ENCODE results near the gene MAP4K4.

MAP4K4 gene

DNA sequence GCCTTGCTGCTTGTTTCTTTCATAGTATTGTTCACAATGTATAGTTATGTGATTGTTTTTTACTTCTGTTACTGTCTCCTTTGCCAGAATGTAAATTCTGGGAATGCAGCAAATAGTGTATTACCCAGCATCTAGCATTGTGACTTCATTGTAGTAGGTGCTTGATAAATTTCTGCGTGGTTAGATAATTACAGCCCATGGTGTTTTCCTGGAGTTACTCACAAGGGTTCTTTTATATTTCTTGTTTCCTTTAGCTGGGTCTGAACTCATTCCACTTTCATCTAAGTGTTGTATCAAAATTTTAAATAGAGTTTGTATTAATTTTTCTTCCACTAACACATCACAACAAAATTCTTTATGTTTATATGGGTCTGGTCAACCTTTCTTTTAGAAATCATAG, 132.6 kb downstream of the MAP4K4 start:
- no peak for DNase-seq (ENCODE audit: extremely low read depth, low read depth)
- TF ChIP-seq, protein P1, sequence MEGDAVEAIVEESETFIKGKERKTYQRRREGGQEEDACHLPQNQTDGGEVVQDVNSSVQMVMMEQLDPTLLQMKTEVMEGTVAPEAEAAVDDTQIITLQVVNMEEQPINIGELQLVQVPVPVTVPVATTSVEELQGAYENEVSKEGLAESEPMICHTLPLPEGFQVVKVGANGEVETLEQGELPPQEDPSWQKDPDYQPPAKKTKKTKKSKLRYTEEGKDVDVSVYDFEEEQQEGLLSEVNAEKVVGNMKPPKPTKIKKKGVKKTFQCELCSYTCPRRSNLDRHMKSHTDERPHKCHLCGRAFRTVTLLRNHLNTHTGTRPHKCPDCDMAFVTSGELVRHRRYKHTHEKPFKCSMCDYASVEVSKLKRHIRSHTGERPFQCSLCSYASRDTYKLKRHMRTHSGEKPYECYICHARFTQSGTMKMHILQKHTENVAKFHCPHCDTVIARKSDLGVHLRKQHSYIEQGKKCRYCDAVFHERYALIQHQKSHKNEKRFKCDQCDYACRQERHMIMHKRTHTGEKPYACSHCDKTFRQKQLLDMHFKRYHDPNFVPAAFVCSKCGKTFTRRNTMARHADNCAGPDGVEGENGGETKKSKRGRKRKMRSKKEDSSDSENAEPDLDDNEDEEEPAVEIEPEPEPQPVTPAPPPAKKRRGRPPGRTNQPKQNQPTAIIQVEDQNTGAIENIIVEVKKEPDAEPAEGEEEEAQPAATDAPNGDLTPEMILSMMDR (IDR thresholded peaks at IDR 0.05; ENCODE audit: low read depth, low read length): no peak

DNA sequence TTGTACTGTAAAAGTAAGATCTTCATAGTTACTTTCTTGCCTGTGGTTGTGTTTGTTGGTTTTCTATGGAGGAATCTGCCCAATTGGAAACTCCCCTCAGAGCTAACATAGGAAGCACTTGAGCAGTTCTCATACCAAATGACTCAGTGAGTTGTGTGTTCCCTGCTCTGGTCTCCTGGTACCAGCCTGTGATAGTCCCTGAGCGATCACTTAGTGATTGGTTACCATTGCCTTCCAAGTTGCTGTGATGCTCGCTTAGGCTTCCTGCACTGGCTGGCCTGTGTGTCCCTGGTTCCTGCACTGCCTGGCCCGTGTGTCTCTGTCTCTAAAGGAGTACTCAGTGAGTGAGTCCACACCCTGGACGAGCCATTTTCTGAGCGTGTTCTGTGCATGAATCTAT, 133.0 kb downstream of the MAP4K4 start:
- DNase-seq (ENCODE audit: extremely low read depth, low read depth): no peak
- TF ChIP-seq, protein P1 (IDR thresholded peaks at IDR 0.05; ENCODE audit: low read depth, low read length): no peak

DNA sequence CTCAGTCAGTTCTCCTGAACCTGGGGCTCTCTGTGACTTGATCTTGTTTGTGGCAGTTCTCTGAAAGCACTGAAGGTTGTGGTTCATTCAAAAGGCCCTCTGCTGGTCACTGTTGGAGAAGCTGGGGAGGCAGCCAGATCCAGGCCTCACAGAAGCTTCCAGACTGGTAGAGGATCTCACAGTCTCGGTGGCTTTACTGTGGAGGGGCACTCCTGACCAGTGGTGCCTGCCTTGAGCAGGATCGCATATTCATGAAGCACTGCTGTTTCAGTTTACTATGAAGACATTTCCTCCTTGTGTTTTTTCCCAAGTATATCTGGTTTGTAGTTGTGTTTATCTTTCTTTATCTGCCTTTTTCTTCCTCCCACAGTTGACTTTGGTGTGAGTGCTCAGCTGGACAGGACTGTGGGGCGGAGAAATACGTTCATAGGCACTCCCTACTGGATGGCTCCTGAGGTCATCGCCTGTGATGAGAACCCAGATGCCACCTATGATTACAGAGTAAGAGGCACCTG, 133.9 kb downstream of the MAP4K4 start:
- TF ChIP-seq, protein P1 (IDR thresholded peaks at IDR 0.05; ENCODE audit: low read depth, low read length): peak; percentile 83
- DNase-seq (ENCODE audit: extremely low read depth, low read depth): no peak

DNA sequence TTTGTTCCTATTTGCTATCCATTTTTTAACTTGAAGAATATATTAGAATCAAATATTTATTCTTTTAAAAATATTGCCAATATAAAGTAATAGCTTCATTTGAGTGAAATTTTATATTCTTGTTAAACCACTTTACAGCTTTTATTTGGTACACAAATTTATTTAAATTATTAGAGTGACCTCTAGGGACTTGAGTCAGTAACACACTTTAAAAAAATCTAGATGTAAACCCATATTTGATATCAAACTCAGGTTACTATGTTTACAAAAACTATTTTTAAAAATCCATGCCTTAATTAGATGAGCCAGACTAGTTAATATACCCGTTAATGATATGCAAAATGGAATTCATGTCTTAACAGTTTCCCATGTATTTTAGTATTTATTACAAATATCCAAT, 134.6 kb downstream of the MAP4K4 start:
- no peak for DNase-seq (ENCODE audit: extremely low read depth, low read depth)
- TF ChIP-seq, protein P1 (IDR thresholded peaks at IDR 0.05; ENCODE audit: low read depth, low read length): peak; percentile 25; the same call in 1 of the 2 replicates

DNA sequence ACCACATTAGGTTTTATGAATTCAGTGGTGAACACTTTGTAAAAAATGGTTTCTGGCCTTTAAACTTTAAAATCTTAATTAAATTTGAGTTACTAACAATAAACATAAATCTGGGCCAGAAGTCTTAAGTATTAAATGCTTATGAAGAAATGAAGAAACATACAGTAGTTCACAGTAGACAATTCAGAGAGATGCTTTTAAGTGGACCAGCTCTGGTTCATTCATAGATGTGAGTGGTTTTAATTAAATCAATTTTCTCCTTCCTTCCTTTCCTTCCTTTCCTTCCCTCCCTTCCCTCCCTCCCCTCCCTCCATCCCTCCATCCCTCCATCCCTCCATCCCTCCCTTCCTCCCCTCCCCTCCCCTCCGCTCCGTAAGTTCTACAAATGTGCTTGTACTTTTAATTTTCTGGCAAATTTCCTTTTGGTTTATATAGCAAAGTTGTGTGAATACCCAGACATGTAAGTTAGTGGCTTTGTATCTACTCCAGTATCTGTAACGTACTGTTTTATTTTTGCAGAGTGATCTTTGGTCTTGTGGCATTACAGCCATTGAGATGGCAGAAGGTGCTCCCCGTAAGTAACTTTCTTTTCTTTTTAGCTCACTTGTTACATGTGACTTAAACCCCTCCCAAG, 136.5 kb downstream of the MAP4K4 start:
- TF ChIP-seq, protein P1 (IDR thresholded peaks at IDR 0.05; ENCODE audit: low read depth, low read length): no peak
- no peak for DNase-seq (ENCODE audit: extremely low read depth, low read depth)

DNA sequence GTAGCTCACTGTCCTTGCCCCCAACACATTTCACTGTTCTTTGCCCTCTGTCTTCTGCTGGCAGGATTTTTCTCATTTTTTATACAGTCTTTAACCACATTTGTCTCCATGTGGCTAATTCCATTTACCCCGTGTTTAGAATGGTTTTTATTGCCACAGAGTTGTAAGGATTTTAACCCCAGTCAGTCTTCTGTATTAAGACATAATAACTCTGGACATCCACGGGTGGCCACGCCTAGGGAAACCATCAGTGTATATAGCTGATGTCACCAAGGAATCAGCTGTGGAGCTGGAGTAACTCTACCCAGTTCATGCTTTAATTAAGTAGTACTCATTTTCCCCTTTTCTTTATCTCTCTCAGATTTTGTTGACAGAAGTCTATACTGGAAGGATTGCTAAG, 139.8 kb downstream of the MAP4K4 start:
- TF ChIP-seq, protein P1 (IDR thresholded peaks at IDR 0.05; ENCODE audit: low read depth, low read length): no peak
- DNase-seq (ENCODE audit: extremely low read depth, low read depth): no peak

DNA sequence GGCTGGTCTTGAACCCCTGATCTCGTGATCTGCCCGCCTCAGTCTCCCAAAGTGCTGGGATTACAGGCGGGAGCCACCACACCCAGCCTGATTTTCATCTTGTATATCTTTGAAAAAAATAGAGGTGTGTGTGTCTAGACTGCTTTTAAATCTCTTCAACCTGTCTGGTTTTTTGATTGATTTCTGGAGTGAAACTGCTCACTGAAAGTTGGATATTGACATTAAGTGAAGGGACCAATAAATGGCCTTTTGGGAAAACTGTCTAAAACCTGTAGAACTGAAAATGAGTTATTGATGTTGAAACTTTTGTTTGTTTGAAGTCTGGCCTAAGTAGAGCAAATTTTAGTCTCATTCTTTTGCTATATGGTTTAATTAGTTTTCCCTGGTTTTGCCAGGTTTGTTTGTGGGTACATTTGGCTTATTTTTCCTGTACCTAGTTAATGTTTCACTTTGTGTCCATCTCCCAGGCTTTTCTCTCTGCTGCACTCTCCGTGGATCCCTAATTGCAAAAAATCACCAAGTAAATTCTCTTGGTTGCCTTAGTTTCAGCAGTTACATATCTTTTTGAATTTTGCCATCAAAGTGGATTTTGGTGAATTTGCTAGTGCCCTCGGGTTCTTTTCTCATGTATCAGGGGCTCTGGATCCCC, 144.3 kb downstream of the MAP4K4 start:
- TF ChIP-seq, protein P1 (IDR thresholded peaks at IDR 0.05; ENCODE audit: low read depth, low read length): no peak
- no peak for DNase-seq (ENCODE audit: extremely low read depth, low read depth)

Data from AG09319 (cell line).